Measurements from ENCODE around the gene CXCL17. TPM values are rescaled to one million over a fixed set of nuclear protein-coding genes. Genes with fewer than 3 reads are reported as not detected.
A peak's percentile ranks its signal among the peaks of the same experiment; 100 is the strongest.
"Not testable (repeated sequence)": the region's sequence is repeated elsewhere in the genome, so short reads cannot be mapped to it uniquely, and the experiment has no call there.

Gene CXCL17
- total and polyA plus RNA-seq, 4 experiments from 2014 or later = not detected

DNA sequence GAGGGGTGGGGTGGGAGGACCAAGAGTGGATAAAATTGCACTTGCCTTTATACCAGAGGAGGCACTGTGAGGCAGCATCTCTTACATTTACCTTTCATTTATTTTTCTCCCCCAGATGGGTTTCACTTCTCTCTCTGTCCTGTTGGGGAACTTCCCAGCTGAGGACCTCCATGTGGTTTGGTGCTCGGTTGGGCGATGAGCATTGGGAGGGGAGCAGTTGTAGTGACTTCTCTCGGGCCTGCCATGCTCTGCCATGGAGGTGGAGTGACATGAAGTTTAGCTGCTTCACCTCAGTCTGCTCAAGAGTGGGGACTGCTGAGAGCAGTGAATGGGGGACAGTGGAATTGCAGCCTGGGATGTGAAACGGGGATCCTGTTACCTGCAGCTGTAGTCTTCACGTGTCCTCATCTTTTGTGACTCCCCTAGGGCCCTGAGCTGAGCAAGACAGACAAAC is 23.1 kb upstream of the CXCL17 start:
- H3K4me3 ChIP-seq (ENCODE audit: low read length in 2 of 2) = no peak overlapping the region
- H3K36me3 Mint-ChIP-seq = no peaks in the 10 kb centered on the region
- H3K36me3 ChIP-seq (ENCODE audit: insufficient read depth, low read length) = no peaks in the 10 kb centered on the region
- H3K27me3 Mint-ChIP-seq = no peaks in the 10 kb centered on the region
- H3K27ac ChIP-seq (ENCODE audit: low read depth, low read length) = no peak overlapping the region
- no peak for DNase-seq
- H3K9me3 Mint-ChIP-seq = no peaks in the 10 kb centered on the region
- ChIA-PET POLR2A (ENCODE audit: partially characterized antibody) (no interaction called here), CTCF (ENCODE audit: partially characterized antibody) (interaction anchor here (1.1 to 1.7 kb wide), 2 partner anchors 16 to 25 kb away, joined by 3 to 5 read pairs; no protein-coding TSS in a partner anchor)
- intact Hi-C loops (cut with micrococcal nuclease) = no loop called here
- H3K27ac Mint-ChIP-seq = peak overlapping the region in 1 of 7 donors; percentile 3
- H3K4me1 ChIP-seq (ENCODE audit: insufficient read depth, low read length) = no peaks in the 10 kb centered on the region
- no peak overlapping the region for H3K4me3 Mint-ChIP-seq
- peaks cover 0 to 5% (median 3%) of the 10 kb centered on the region in 4 donors for H3K4me1 Mint-ChIP-seq
- no peaks in the 10 kb centered on the region for H3K9me3 ChIP-seq (ENCODE audit: control insufficient read depth in 1 of 2, low read length in 2 of 2)
- no peaks in the 10 kb centered on the region for H3K27me3 ChIP-seq (ENCODE audit: insufficient read depth, low read length)

- CTCF ChIA-PET (ENCODE audit: partially characterized antibody) = interaction anchor here (1.0 kb wide), 1 partner anchor 23 kb away, joined by 3 read pairs; no protein-coding TSS in a partner anchor
- Histone ChIP-seq H3K36me3 (ENCODE audit: insufficient read depth, low read length) (no peaks in the 10 kb centered on the region), H3K4me3 (ENCODE audit: low read length in 2 of 2) (no peak overlapping the region), H3K27me3 (ENCODE audit: insufficient read depth, low read length) (no peaks in the 10 kb centered on the region), H3K27ac (ENCODE audit: low read depth, low read length) (no peak overlapping the region), H3K4me1 (ENCODE audit: insufficient read depth, low read length) (no peaks in the 10 kb centered on the region), H3K9me3 (ENCODE audit: control insufficient read depth in 1 of 2, low read length in 2 of 2) (no peaks in the 10 kb centered on the region)
- Mint-ChIP-seq H3K4me1 (peaks cover 0 to 2% (median 1%) of the 10 kb centered on the region in 4 donors), H3K27ac (no peak overlapping the region), H3K4me3 (no peak overlapping the region), H3K36me3 (no peaks in the 10 kb centered on the region), H3K9me3 (no peaks in the 10 kb centered on the region), H3K27me3 (peaks cover 0 to 2% of the 10 kb centered on the region in 2 donors)
- DNase-seq = no peak
- intact Hi-C loops (cut with micrococcal nuclease) = no loop called here
- POLR2A ChIA-PET (ENCODE audit: partially characterized antibody) = no interaction called here
Measured at GRCh38 chr19:42461700-42462324, 19.1 kb upstream of the CXCL17 start.

DNA sequence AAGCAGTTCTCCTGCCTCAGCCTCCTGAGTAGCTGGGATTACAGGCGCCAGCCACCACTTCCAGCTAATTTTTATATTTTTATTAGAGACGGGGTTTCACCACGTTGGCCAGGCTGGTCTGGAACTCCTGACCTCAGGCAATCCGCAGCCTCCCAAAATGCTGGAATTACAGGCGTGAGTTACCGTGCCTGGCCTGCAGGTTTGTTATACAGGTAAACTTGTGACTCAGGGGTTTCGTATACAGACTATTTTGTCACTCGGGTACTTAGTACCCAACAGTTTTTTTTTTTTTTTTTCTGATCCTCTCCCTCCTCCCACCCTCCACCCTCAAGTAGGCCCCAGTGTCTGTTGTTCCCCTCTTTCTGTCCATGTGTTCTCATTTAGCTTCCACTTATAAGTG is 18.5 kb upstream of the CXCL17 start:
- intact Hi-C loops (cut with micrococcal nuclease); H3K36me3 ChIP-seq (ENCODE audit: insufficient read depth, low read length); POLR2A ChIA-PET (ENCODE audit: partially characterized antibody); H3K27me3 Mint-ChIP-seq; H3K4me3 Mint-ChIP-seq; H3K36me3 Mint-ChIP-seq; H3K4me1 Mint-ChIP-seq; H3K27ac Mint-ChIP-seq; DNase-seq; H3K27me3 ChIP-seq (ENCODE audit: insufficient read depth, low read length); H3K4me1 ChIP-seq (ENCODE audit: insufficient read depth, low read length); H3K27ac ChIP-seq (ENCODE audit: low read depth, low read length); H3K9me3 ChIP-seq (ENCODE audit: control insufficient read depth in 1 of 2, low read length in 2 of 2); H3K4me3 ChIP-seq (ENCODE audit: low read length in 2 of 2); H3K9me3 Mint-ChIP-seq: not testable (repeated sequence)
- CTCF ChIA-PET (ENCODE audit: partially characterized antibody) = interaction anchor here (1.0 kb wide), 1 partner anchor 22 kb away, joined by 3 read pairs; no protein-coding TSS in a partner anchor

- CTCF ChIA-PET (ENCODE audit: partially characterized antibody) = no interaction called here
- Histone ChIP-seq H3K36me3 (ENCODE audit: insufficient read depth, low read length) (no peaks in the 10 kb centered on the region), H3K9me3 (ENCODE audit: control insufficient read depth in 1 of 2, low read length in 2 of 2) (no peaks in the 10 kb centered on the region), H3K27me3 (ENCODE audit: insufficient read depth, low read length) (no peaks in the 10 kb centered on the region), H3K4me1 (ENCODE audit: insufficient read depth, low read length) (no peaks in the 10 kb centered on the region), H3K4me3 (ENCODE audit: low read length in 2 of 2) (no peak overlapping the region), H3K27ac (ENCODE audit: low read depth, low read length) (no peak overlapping the region)
- H3K4me3 Mint-ChIP-seq = no peak overlapping the region
- no peak overlapping the region for H3K27ac Mint-ChIP-seq
- peaks cover 0 to 4% (median 0%) of the 10 kb centered on the region in 4 donors for H3K4me1 Mint-ChIP-seq
- no peaks in the 10 kb centered on the region for H3K36me3 Mint-ChIP-seq
- H3K9me3 Mint-ChIP-seq = no peaks in the 10 kb centered on the region
- intact Hi-C loops (cut with micrococcal nuclease) = no loop called here
- H3K27me3 Mint-ChIP-seq = peaks cover 0 to 2% of the 10 kb centered on the region in 2 donors
- DNase-seq = no peak
- POLR2A ChIA-PET (ENCODE audit: partially characterized antibody) = interaction anchor here (0.6 to 0.9 kb wide), 2 partner anchors 10 to 68 kb away, joined by 3 read pairs; partner anchors contain the start of gene CEACAM1
Measured at GRCh38 chr19:42459926-42460325, 17.2 kb upstream of the CXCL17 start.

DNA sequence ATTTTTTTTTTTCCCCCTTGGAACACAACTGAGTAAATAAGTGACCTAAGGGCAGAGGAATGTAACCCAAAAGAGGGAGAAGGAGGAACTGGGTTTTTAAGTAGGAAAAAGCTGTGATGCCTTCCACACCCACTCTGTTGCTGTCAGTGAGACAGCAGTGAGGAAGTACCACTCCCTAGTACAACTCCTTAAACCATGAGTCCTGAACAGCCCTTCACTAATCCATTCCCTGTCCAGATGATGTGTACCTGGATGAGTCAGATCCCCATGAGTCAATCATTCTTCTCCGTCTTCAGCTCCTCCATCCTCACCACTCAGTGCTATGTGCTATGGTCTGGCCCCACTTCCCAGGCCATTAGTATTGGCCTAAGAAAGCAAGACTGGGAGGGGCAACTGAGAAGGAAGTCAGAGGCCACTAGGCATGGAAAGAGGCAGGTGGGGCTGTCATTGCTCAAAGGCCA is 12.9 kb upstream of the CXCL17 start:
- H3K4me3 ChIP-seq (ENCODE audit: low read length in 2 of 2) = no peak overlapping the region
- Mint-ChIP-seq H3K4me3 (no peak overlapping the region), H3K27me3 (peaks cover 0 to 2% of the 10 kb centered on the region in 2 donors), H3K9me3 (no peaks in the 10 kb centered on the region), H3K27ac (no peak overlapping the region), H3K4me1 (peaks cover 0 to 6% (median under 1%) of the 10 kb centered on the region in 4 donors), H3K36me3 (no peaks in the 10 kb centered on the region)
- H3K9me3 ChIP-seq (ENCODE audit: control insufficient read depth in 1 of 2, low read length in 2 of 2) = no peaks in the 10 kb centered on the region
- DNase-seq = no peak
- POLR2A ChIA-PET (ENCODE audit: partially characterized antibody) = interaction anchor here (0.6 kb wide), 1 partner anchor 391 kb away, joined by 4 read pairs; no protein-coding TSS in a partner anchor
- CTCF ChIA-PET (ENCODE audit: partially characterized antibody) = interaction anchor here (2.5 to 10.6 kb wide), 3 partner anchors 15 to 73 kb away, joined by 9 to 167 read pairs (median 15); partner anchors contain the start of gene CEACAM1
- intact Hi-C loops (cut with micrococcal nuclease) = no loop called here
- no peaks in the 10 kb centered on the region for H3K36me3 ChIP-seq (ENCODE audit: insufficient read depth, low read length)
- H3K27ac ChIP-seq (ENCODE audit: low read depth, low read length) = no peak overlapping the region
- no peaks in the 10 kb centered on the region for H3K27me3 ChIP-seq (ENCODE audit: insufficient read depth, low read length)
- H3K4me1 ChIP-seq (ENCODE audit: insufficient read depth, low read length) = peaks cover 4% of the 10 kb centered on the region

- ChIA-PET CTCF (ENCODE audit: partially characterized antibody) (interaction anchor here (1.1 to 10.6 kb wide), 4 partner anchors 14 to 74 kb away, joined by 3 to 167 read pairs (median 12); partner anchors contain the start of gene CEACAM1), POLR2A (ENCODE audit: partially characterized antibody) (interaction anchor here (0.6 kb wide), 1 partner anchor 391 kb away, joined by 4 read pairs; no protein-coding TSS in a partner anchor)
- Mint-ChIP-seq H3K36me3 (no peaks in the 10 kb centered on the region), H3K9me3 (no peaks in the 10 kb centered on the region), H3K27ac (no peak overlapping the region), H3K4me3 (no peak overlapping the region), H3K27me3 (peaks cover 0 to 2% of the 10 kb centered on the region in 2 donors), H3K4me1 (peaks cover 0 to 6% (median under 1%) of the 10 kb centered on the region in 4 donors)
- Histone ChIP-seq H3K4me1 (ENCODE audit: insufficient read depth, low read length) (peaks cover 9% of the 10 kb centered on the region), H3K9me3 (ENCODE audit: control insufficient read depth in 1 of 2, low read length in 2 of 2) (no peaks in the 10 kb centered on the region), H3K36me3 (ENCODE audit: insufficient read depth, low read length) (no peaks in the 10 kb centered on the region), H3K27me3 (ENCODE audit: insufficient read depth, low read length) (no peaks in the 10 kb centered on the region), H3K4me3 (ENCODE audit: low read length in 2 of 2) (no peak overlapping the region), H3K27ac (ENCODE audit: low read depth, low read length) (no peak overlapping the region)
- DNase-seq = no peak
- intact Hi-C loops (cut with micrococcal nuclease) = no loop called here
Measured at GRCh38 chr19:42455086-42455485, 12.3 kb upstream of the CXCL17 start.

DNA sequence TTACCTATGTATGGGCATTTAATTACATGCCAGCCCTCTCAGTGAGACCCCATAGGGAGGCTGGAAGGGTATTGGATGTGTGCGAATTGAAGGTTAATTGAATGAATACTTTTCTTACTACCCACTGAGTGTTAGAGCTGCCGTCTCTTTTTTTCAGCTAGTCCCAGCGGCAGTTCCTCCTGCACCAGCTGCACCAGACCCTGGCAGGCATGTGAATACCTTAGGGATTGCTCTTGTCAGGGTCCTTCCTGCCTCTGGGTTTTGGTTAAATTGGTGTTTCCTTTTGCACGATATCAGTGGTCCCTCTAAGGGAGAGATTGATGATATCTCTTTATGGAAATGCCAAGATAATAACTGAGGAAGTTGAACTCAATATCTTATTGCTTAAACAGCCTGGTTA is 9.8 kb upstream of the CXCL17 start:
- no peaks in the 10 kb centered on the region for H3K27me3 Mint-ChIP-seq
- H3K36me3 Mint-ChIP-seq = no peaks in the 10 kb centered on the region
- no peak for DNase-seq
- H3K4me1 Mint-ChIP-seq = peaks cover 0 to 4% (median under 1%) of the 10 kb centered on the region in 4 donors
- no peak overlapping the region for H3K4me3 Mint-ChIP-seq
- intact Hi-C loops (cut with micrococcal nuclease) = no loop called here
- Histone ChIP-seq H3K36me3 (ENCODE audit: insufficient read depth, low read length) (no peaks in the 10 kb centered on the region), H3K27me3 (ENCODE audit: insufficient read depth, low read length) (no peaks in the 10 kb centered on the region), H3K4me1 (ENCODE audit: insufficient read depth, low read length) (peaks cover 25% of the 10 kb centered on the region), H3K27ac (ENCODE audit: low read depth, low read length) (no peak overlapping the region), H3K4me3 (ENCODE audit: low read length in 2 of 2) (no peak overlapping the region), H3K9me3 (ENCODE audit: control insufficient read depth in 1 of 2, low read length in 2 of 2) (no peaks in the 10 kb centered on the region)
- POLR2A ChIA-PET (ENCODE audit: partially characterized antibody) = no interaction called here
- H3K27ac Mint-ChIP-seq = peak overlapping the region in 3 of 7 donors; percentile 72 to 85 (median 80)
- no peaks in the 10 kb centered on the region for H3K9me3 Mint-ChIP-seq
- CTCF ChIA-PET (ENCODE audit: partially characterized antibody) = interaction anchor here (0.7 to 10.6 kb wide), 5 partner anchors 11 to 83 kb away, joined by 3 to 167 read pairs (median 12); partner anchors contain the start of genes CEACAM1 and CXCL17

All from CD4-positive, alpha-beta memory T cell (primary cell).